A549 (cell line): ENCODE measurements around the gene PIR.

Source experiments
- CHD4 ChIP-seq: fragments of 200-600 bp; sonication (generic); IDR thresholded peaks from 2 replicates; pipeline ENCODE4 v1.6.1; 2016; ENCODE audit warnings: antibody characterized with exemption, mild to moderate bottlenecking, borderline replicate concordance
- EP300 ChIP-seq, 2 experiments: fragments of >200 bp; sonication (Bioruptor Twin); formaldehyde crosslinking; IDR thresholded peaks; 2 replicates in 1 of 2; 3 replicates in 1 of 2; pipeline ENCODE4 v1.6.1; 2016 to 2017
- MYC ChIP-seq: IDR thresholded peaks from 2 replicates; pipeline ENCODE4 v1.6.1; 2012; ENCODE audit warnings: mild to moderate bottlenecking, inconsistent platforms, low read length, improper control_type of control experiment, borderline replicate concordance
- PHF8 ChIP-seq: fragments of 200-600 bp; sonication (generic); IDR thresholded peaks from 2 replicates; pipeline ENCODE4 v1.6.1; 2016; ENCODE audit warnings: low read depth, mild to moderate bottlenecking, antibody characterized with exemption, moderate library complexity, borderline replicate concordance
- POLR2A ChIP-seq: IDR thresholded peaks from 2 replicates; pipeline ENCODE4 v1.6.1; 2012; ENCODE audit warnings: mild to moderate bottlenecking, low read length
- RAD21 ChIP-seq, 2 experiments: fragments of >200 bp in 1 of 2; sonication (Bioruptor Twin) in 1 of 2; formaldehyde crosslinking in 1 of 2; IDR thresholded peaks in 1 of 2; conservative IDR thresholded peaks in 1 of 2; 2 replicates in 1 of 2; 3 replicates in 1 of 2; pipeline ENCODE4 v1.6.1; 2012 to 2018; ENCODE audit warnings: inconsistent platforms in 1 of 2
- ZC3H11A ChIP-seq: fragments of 450-650 bp; IDR thresholded peaks from 2 replicates; pipeline ENCODE4 v1.6.1; 2014; ENCODE audit warnings: antibody characterized with exemption, mild to moderate bottlenecking
- ZNF302 ChIP-seq: fragments of 250-450 bp; sonication (Bioruptor Pico); IDR thresholded peaks from 2 replicates; pipeline ENCODE4 v1.9.0; 2021; ENCODE audit warnings: inconsistent platforms, mild to moderate bottlenecking, moderate library complexity
- TF ChIP-seq, protein P1 (sequence below): fragments of >200 bp; sonication (Bioruptor Twin); formaldehyde crosslinking; IDR thresholded peaks from 3 replicates; pipeline ENCODE4 v1.5.1; 2016
- TF ChIP-seq, protein P2 (sequence below): IDR thresholded peaks from 2 replicates; pipeline ENCODE4 v1.6.1; 2012

DNA sequence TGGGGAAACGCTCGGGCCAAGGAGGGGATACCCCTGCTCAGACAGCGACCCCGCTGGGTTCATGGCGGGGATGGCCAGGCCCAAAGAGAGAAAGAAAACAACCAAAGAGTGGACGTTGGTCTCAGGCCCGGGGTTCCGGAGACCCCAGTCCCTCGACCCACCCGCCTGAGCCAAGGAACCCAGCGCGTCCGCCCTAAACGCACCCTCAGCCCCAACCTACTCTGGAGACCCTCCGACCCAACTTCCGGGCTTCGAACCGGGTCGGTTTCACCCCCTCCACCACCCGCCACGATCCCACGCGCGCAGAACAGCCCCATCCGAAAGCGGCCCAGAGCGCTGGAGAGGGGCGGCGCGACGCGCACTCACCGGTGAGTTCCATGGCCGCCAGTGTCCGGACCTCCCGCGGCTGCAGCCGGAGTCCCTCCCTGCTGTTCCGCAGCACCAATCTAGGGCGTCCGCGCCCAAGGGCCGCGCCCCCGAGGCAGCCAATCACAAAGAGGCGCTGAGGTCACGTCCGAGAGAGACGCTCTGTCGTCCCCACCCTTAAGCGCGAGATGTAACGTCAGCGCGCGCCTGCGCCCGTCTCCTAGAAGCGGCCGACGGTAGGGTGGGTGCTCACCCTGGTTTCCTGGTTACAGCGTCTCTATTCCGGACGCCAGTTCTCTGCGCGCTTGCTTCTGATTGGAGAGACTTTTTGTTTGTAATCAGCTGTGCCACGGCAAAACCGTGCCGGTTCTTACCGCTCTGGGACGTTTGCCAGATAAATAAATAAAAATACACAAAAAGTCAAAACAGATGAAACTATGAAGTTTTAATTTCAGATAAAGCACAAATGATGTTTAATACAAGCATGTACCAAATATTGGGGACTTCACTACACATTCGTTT lies 157.8 kb downstream of the PIR start, which contains the start of gene PIGA:
- TF ChIP-seq CHD4 (no peak), RAD21 (conservative IDR thresholded peaks at IDR 0.05 in 1 of 2, IDR thresholded peaks at IDR 0.05 in 1 of 2) (no peak), ZC3H11A (no peak), EP300 (IDR thresholded peaks at IDR 0.05) (no peak), ZNF302 (CRISPR knock-in tag) (no peak), PHF8 (0 out of 2 replicates have a peak, but pooled peaks have one; percentile 32), MYC (no peak), POLR2A (peak; percentile 54)
- TF ChIP-seq, protein P1, sequence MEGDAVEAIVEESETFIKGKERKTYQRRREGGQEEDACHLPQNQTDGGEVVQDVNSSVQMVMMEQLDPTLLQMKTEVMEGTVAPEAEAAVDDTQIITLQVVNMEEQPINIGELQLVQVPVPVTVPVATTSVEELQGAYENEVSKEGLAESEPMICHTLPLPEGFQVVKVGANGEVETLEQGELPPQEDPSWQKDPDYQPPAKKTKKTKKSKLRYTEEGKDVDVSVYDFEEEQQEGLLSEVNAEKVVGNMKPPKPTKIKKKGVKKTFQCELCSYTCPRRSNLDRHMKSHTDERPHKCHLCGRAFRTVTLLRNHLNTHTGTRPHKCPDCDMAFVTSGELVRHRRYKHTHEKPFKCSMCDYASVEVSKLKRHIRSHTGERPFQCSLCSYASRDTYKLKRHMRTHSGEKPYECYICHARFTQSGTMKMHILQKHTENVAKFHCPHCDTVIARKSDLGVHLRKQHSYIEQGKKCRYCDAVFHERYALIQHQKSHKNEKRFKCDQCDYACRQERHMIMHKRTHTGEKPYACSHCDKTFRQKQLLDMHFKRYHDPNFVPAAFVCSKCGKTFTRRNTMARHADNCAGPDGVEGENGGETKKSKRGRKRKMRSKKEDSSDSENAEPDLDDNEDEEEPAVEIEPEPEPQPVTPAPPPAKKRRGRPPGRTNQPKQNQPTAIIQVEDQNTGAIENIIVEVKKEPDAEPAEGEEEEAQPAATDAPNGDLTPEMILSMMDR, result no peak
- TF ChIP-seq, protein P2, sequence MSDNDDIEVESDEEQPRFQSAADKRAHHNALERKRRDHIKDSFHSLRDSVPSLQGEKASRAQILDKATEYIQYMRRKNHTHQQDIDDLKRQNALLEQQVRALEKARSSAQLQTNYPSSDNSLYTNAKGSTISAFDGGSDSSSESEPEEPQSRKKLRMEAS, result peak; percentile 43
